Neural progenitor cell (in vitro differentiated cells): ENCODE data around the gene NRSN2. TPM values are rescaled to one million over a fixed set of nuclear protein-coding genes. Genes with fewer than 3 reads are reported as not detected.

Source experiments
- DNase-seq: peaks from one replicate; pipeline ENCODE4 v3.0.0-alpha.2; 2016; ENCODE audit warnings: low spot score
- H2AFZ ChIP-seq: fragments of 200-600 bp; sonication (generic); replicated peaks from 2 replicates; pipeline ENCODE4 v1.6.1; 2016; ENCODE audit warnings: antibody characterized with exemption
- H3F3A ChIP-seq: fragments of 200-600 bp; sonication (generic); 2 replicates; pipeline ENCODE4 v1.6.1; 2016; ENCODE audit warnings: antibody characterized with exemption, low read depth
- H3K27ac ChIP-seq: fragments of 200-600 bp; sonication (generic); 2 replicates; pipeline ENCODE4 v1.5.1; 2016; ENCODE audit warnings: mild to moderate bottlenecking
- H3K27me3 ChIP-seq: fragments of 200-600 bp; sonication (generic); 2 replicates; pipeline ENCODE4 v1.6.1; 2016; ENCODE audit warnings: mild to moderate bottlenecking, moderate library complexity
- H3K36me3 ChIP-seq: fragments of 200-600 bp; sonication (generic); 2 replicates; pipeline ENCODE4 v1.5.1; 2016
- H3K4me1 ChIP-seq: fragments of 200-600 bp; sonication (generic); 2 replicates; pipeline ENCODE4 v1.6.1; 2016; ENCODE audit warnings: mixed run types
- H3K4me2 ChIP-seq: fragments of 200-600 bp; sonication (generic); 2 replicates; pipeline ENCODE4 v1.6.1; 2016
- H3K4me3 ChIP-seq: fragments of 200-600 bp; sonication (generic); 2 replicates; pipeline ENCODE4 v1.5.1; 2016
- H3K79me2 ChIP-seq: fragments of 200-600 bp; sonication (generic); 2 replicates; pipeline ENCODE4 v1.6.1; 2016; ENCODE audit warnings: low read depth
- H3K9ac ChIP-seq: fragments of 200-600 bp; sonication (generic); 2 replicates; pipeline ENCODE4 v1.6.1; 2016
- H3K9me3 ChIP-seq: fragments of 200-600 bp; sonication (generic); 2 replicates; pipeline ENCODE4 v1.5.1; 2016; ENCODE audit warnings: low read depth
- H4K20me1 ChIP-seq: fragments of 200-600 bp; sonication (generic); 2 replicates; pipeline ENCODE4 v1.6.1; 2016; ENCODE audit warnings: low read depth
- H3K27ac Mint-ChIP-seq: 3 replicates; pipeline ENCODE4 v1.8.0; 2021; ENCODE audit warnings: mixed read lengths
- H3K27me3 Mint-ChIP-seq: 2 replicates; pipeline ENCODE4 v1.8.0; 2022; ENCODE audit warnings: low read depth, mild to moderate bottlenecking, inconsistent platforms, moderate library complexity, mixed read lengths; ENCODE audit not compliant: insufficient read depth
- H3K36me3 Mint-ChIP-seq: 3 replicates; pipeline ENCODE4 v1.8.0; 2021; ENCODE audit warnings: mixed read lengths
- H3K4me1 Mint-ChIP-seq: 3 replicates; pipeline ENCODE4 v1.8.0; 2021; ENCODE audit warnings: mixed read lengths
- H3K4me3 Mint-ChIP-seq: 3 replicates; pipeline ENCODE4 v1.8.0; 2021; ENCODE audit warnings: mild to moderate bottlenecking, moderate library complexity, mixed read lengths
- H3K9me3 Mint-ChIP-seq: 3 replicates; pipeline ENCODE4 v1.8.0; 2020; ENCODE audit warnings: mixed read lengths
- EZH2 ChIP-seq: fragments of 200-600 bp; sonication (generic); IDR thresholded peaks from 2 replicates; pipeline ENCODE4 v1.6.1; 2017; ENCODE audit warnings: antibody characterized with exemption, mild to moderate bottlenecking, moderate library complexity
- EZH2phosphoT487 ChIP-seq: fragments of 200-600 bp; sonication (generic); IDR thresholded peaks from 2 replicates; pipeline ENCODE4 v1.6.1; 2017; ENCODE audit warnings: antibody characterized with exemption
- total RNA-seq: library from RNA; depleted of rRNA; stranded (reverse); fragments of >200 nt; gene quantifications from 2 replicates; pipeline ENCODE4 v1.2.3, GENCODE V29; 2015; ENCODE audit warnings: low replicate concordance
- TF ChIP-seq, protein P1 (sequence below): fragments of 200-600 bp; sonication (generic); IDR thresholded peaks from 2 replicates; pipeline ENCODE4 v1.5.1; 2017; ENCODE audit warnings: antibody characterized with exemption, mild to moderate bottlenecking

NRSN2 gene
- total RNA-seq, 1 donor from 2014 or later: 8.8 TPM

DNA sequence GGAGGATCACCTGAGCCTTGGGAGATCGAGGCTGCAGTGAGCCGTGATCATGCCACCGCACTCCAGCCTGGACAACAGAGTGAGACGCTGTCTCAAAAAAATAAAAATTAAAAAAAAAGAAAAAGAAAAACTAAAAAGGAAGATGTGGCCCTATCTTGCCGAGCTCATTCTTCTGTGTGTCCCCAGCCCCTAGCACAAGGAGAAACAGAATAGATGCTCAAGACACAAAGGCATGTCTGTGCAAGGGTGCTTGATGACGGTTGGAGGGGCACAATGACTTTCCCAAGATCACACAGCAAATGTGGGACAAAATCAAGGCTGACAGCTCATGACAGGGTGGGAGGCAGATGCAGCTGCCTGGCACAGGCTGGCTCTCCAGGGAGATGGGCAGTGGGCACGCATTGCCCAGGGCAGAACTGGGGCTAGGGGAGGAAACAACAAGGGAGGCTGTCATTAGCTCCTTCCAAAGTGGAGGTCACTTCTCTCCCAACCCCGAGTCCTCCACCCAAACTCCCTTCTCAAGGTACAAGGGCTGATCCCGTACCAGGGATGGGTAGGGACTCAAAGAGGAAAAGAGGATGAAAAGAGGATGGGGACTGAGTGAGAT, 775 bp upstream of the NRSN2 start:
- Histone ChIP-seq H2AFZ (peak overlapping the region; percentile 21), H3K4me3 (peak overlapping the region; percentile 79), H3K9ac (no peak overlapping the region), H4K20me1 (peaks cover 7% of the 10 kb centered on the region), H3F3A (peaks cover 32% of the 10 kb centered on the region), H3K4me2 (peak overlapping the region; percentile 78), H3K79me2 (no peaks in the 10 kb centered on the region), H3K9me3 (no peaks in the 10 kb centered on the region), H3K36me3 (no peaks in the 10 kb centered on the region), H3K27ac (no peak overlapping the region), H3K27me3 (no peaks in the 10 kb centered on the region), H3K4me1 (peaks cover 5% of the 10 kb centered on the region)
- DNase-seq: no peak
- no peaks in the 10 kb centered on the region for H3K27me3 Mint-ChIP-seq
- H3K27ac Mint-ChIP-seq: peak overlapping the region; percentile 95
- TF ChIP-seq EZH2: no peak
- TF ChIP-seq EZH2phosphoT487: no peak
- TF ChIP-seq, protein P1, sequence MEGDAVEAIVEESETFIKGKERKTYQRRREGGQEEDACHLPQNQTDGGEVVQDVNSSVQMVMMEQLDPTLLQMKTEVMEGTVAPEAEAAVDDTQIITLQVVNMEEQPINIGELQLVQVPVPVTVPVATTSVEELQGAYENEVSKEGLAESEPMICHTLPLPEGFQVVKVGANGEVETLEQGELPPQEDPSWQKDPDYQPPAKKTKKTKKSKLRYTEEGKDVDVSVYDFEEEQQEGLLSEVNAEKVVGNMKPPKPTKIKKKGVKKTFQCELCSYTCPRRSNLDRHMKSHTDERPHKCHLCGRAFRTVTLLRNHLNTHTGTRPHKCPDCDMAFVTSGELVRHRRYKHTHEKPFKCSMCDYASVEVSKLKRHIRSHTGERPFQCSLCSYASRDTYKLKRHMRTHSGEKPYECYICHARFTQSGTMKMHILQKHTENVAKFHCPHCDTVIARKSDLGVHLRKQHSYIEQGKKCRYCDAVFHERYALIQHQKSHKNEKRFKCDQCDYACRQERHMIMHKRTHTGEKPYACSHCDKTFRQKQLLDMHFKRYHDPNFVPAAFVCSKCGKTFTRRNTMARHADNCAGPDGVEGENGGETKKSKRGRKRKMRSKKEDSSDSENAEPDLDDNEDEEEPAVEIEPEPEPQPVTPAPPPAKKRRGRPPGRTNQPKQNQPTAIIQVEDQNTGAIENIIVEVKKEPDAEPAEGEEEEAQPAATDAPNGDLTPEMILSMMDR: no peak
- peaks cover 12% of the 10 kb centered on the region for H3K36me3 Mint-ChIP-seq
- H3K4me3 Mint-ChIP-seq: peak overlapping the region; percentile 96
- peaks cover 16% of the 10 kb centered on the region for H3K4me1 Mint-ChIP-seq
- no peaks in the 10 kb centered on the region for H3K9me3 Mint-ChIP-seq

DNA sequence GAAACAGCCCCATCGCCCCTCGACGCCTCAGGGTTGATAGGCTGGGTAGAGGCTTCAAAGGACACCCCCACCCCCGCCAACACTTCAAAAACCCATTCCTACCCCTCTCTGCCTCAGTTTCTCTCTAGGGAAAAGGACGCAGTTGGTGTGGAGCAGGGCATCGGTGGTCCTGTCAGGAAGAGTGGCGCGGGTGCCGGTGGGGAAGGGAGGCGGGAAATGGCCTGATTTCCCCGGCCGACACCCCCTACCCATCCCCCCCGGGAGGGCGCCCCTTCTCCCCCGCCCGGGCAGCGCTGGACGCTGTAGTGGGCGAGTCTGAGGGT, 367 bp downstream of the NRSN2 start:
- peak; percentile 20 for DNase-seq
- Mint-ChIP-seq H3K9me3 (no peaks in the 10 kb centered on the region), H3K4me3 (peak overlapping the region; percentile 89), H3K36me3 (peaks cover 12% of the 10 kb centered on the region), H3K27me3 (no peaks in the 10 kb centered on the region), H3K27ac (no peak overlapping the region), H3K4me1 (peaks cover 16% of the 10 kb centered on the region)
- H3K27me3 ChIP-seq: no peaks in the 10 kb centered on the region
- no peaks in the 10 kb centered on the region for H3K9me3 ChIP-seq
- TF ChIP-seq EZH2phosphoT487 (no peak), EZH2 (no peak)
- TF ChIP-seq, protein P1: no peak
- H3F3A ChIP-seq: peaks cover 32% of the 10 kb centered on the region
- no peaks in the 10 kb centered on the region for H3K36me3 ChIP-seq
- H3K9ac ChIP-seq: no peak overlapping the region
- peak overlapping the region; percentile 79 for H3K4me3 ChIP-seq
- H3K27ac ChIP-seq: no peak overlapping the region
- peaks cover 7% of the 10 kb centered on the region for H4K20me1 ChIP-seq
- peaks cover 5% of the 10 kb centered on the region for H3K4me1 ChIP-seq
- peak overlapping the region; percentile 78 for H3K4me2 ChIP-seq
- peak overlapping the region; percentile 74 for H2AFZ ChIP-seq
- H3K79me2 ChIP-seq: no peaks in the 10 kb centered on the region

DNA sequence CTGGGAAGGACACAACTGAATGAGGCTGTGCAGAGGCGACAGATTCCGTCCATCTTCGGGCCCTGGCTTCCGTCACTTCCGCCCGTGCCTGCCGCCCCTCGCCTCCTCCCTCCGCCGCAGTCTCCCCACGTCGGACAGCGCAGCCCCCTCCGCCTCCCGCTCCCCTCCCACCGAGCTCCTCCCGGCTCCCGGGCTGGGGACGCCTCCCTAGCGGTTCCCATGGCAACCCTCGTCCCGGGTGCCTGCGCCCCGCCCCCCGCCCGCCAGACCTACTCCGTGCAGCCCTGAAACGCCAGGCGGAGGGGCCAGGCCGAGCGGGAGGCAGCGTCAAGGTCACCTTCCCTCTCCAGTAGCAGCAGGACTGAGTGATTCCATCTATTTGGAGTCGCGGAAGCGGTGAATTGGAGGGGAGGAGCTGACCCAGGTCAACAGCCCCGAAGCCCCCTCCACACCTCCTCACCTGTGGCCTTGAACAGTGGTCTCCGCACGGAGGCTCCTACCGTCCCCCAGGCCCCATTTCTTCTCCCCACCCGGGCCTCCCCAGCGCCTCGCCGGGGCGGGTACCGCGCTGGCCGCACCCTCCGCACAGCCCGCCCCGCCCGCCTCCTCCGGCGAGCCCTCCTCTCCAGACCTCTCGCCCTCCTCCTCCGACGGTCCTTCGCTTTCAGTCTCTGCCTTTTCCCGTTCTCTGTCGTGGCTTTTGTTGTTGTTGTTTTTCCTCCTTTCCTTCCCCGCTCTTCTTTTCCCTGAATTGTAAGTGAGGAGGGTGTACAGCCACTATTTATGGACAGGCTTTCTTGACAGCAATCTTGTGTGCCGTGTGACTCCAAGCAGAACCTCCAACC, 951 bp downstream of the NRSN2 start:
- Mint-ChIP-seq H3K9me3 (no peaks in the 10 kb centered on the region), H3K27ac (peak overlapping the region; percentile 34), H3K4me1 (peaks cover 16% of the 10 kb centered on the region), H3K27me3 (no peaks in the 10 kb centered on the region), H3K4me3 (peak overlapping the region; percentile 89), H3K36me3 (peaks cover 12% of the 10 kb centered on the region)
- peak overlapping the region; percentile 78 for H3K4me2 ChIP-seq
- no peak overlapping the region for H3K9ac ChIP-seq
- peak; percentile 98 for DNase-seq
- H3K4me1 ChIP-seq: peaks cover 5% of the 10 kb centered on the region
- TF ChIP-seq EZH2phosphoT487: no peak
- TF ChIP-seq EZH2: no peak
- TF ChIP-seq, protein P1: no peak
- H3K79me2 ChIP-seq: no peaks in the 10 kb centered on the region
- H3K4me3 ChIP-seq: peak overlapping the region; percentile 79
- no peaks in the 10 kb centered on the region for H3K9me3 ChIP-seq
- peaks cover 32% of the 10 kb centered on the region for H3F3A ChIP-seq
- H3K27me3 ChIP-seq: no peaks in the 10 kb centered on the region
- H3K27ac ChIP-seq: no peak overlapping the region
- no peaks in the 10 kb centered on the region for H3K36me3 ChIP-seq
- peak overlapping the region; percentile 74 for H2AFZ ChIP-seq
- H4K20me1 ChIP-seq: peaks cover 7% of the 10 kb centered on the region
